Activated T-helper 9 cell treated with anti-CD3 and anti-CD28 coated beads, Interleukin-2, amount 50 U/mL, for 16 hours (primary cell): ENCODE measurements around the gene UCKL1.
A peak's percentile ranks its signal among the peaks of the same experiment; 100 is the strongest.
"Not testable (repeated sequence)": the region's sequence is repeated elsewhere in the genome, so short reads cannot be mapped to it uniquely, and the experiment has no call there.

Source experiments
- DNase-seq: peaks from one replicate; pipeline ENCODE4 v3.0.0-alpha.2; 2020; ENCODE audit warnings: low read depth

The UCKL1 gene

GRCh38 chr20:63919130-63919529 is 37.1 kb downstream of the UCKL1 start:
- no peak for DNase-seq

- no peak for DNase-seq
Measured at GRCh38 chr20:63917811-63918210, 38.4 kb downstream of the UCKL1 start.

- DNase-seq = not testable (repeated sequence)
Measured at GRCh38 chr20:63916371-63916939, 39.8 kb downstream of the UCKL1 start.

DNA sequence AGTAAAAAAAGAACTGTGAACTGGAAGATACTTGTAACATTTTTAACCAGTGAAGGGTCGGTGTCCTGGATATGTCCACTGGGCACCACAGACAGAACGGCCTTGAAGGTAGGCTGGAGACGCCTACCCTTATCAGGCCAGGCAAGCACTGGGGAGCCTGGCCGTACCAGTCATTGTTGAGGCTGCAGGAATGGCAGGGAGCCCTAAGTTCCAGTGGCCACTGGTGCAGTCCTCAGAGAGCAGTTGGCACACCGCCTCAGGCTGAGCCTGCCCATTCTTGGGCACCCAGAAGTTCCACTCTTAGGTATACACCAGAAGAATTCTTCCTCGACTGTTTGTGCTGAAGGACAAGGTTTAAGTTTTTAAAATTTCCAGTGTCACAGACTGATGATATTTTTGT is 40.7 kb downstream of the UCKL1 start:
- DNase-seq = no peak

GRCh38 chr20:63913768-63914167 is 42.4 kb downstream of the UCKL1 start:
- DNase-seq = no peak

GRCh38 chr20:63911176-63911575 is 45.0 kb downstream of the UCKL1 start:
- no peak for DNase-seq

DNA sequence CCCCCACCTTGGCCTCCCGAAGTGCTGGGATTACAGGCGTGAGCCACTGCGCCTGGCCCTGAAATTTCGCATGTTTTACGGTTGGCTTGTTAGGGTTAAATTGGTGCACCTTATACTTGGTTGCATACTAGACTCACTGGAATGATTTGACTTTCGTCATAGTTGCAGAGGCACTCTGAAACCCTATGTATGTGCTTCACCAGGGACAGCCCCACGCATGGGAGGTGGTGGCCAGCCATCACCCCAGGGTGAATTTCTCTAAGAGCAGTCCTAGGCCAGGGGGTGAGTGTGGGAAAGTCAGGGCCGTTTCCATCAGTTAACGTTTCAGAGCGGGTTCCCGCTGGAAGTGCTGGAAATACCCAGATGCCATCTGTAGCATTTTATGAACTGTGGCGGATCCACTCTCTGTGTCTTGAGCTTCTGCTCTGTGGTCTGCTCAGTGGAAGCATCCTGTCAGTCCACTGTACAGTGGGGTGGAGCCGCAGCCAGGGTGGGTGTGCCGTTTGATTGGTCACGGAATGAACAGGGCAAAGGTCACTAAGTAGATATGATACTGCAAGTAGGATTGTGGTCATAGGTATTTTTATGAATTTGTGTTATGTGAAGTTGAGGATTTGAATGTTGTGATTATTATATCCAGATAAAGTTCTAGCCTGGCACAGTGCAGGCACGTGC is 48.1 kb downstream of the UCKL1 start:
- no peak for DNase-seq

DNA sequence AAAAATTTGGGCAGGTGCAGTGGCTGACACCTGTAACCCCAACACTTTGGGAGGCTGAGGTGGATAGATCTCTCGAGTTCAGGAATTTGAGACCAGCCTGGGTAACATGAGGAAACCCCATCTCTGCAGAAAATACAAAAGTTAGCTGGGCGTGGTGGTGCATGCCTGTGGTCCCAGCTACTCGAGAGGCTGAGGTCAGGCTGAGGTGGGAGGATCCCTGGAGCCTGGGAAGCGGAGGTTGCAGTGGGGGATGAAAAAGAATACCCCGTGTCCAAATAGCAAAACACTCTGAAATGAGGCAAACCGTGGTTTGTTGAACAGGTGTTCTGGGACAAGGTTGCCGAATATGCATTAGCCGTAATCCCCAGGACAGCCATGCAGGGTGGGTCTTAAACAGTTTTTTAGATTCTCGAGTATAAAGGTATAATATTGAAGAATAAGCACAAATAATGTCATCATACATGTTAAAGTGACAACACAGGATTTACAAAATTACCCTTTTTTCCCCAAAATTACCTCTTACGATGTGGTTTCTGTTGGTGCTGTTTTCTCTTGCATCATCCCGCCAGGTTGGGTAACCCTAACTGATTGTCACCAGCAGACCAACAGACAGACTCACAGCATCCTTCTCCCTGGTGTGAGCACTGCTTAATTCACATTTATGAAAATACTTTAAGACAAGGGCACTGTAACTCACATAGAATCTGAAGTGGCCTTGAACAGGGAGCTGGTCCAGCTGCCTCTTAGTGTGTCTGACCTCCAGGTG is 52.2 kb downstream of the UCKL1 start:
- no peak for DNase-seq

- no peak for DNase-seq
Measured at GRCh38 chr20:63900413-63900812, 55.8 kb downstream of the UCKL1 start.

- no peak for DNase-seq
Measured at GRCh38 chr20:63898882-63899558, 57.2 kb downstream of the UCKL1 start.

GRCh38 chr20:63897978-63898561 is 58.1 kb downstream of the UCKL1 start:
- no peak for DNase-seq

DNA sequence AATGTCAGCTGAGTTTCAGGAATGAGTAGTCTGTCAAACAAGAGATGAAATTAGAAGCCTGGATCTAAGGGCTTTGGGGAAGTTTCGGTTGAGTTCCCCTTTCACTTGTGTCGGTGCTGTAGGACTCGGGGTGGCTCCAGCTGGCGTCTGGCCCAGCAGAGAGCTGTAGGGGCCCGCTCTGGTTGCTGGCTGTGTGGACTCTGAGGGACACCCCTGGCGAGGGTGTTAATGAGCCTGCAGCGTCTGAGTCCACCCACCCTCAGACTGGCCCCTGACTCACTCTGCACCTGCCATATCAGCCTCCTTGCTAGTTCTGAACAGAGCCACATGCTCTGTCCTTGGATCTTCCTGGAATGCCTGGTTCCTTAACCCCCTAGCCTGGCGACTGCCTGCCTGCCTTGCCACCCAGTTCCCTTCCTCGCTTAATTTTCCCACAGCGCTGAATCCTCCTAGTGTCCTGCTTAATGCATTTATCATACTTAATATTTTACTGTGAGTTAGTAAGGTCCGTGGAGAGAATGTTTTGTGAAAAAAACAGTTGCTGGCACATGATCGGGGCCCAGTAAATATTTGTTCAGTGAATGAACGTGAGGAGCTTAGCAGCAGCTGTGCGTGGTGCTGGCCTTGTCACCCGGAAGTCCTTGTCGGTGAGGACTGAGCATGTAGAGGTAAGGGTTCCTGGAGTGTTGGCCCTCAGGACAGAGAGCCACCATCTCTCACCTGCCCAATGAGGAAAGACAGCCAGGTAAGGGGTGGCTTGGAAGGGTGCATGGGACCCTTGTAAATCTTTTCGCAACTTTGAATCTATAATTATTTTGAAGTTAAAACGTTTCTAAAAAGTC is 59.7 kb downstream of the UCKL1 start:
- DNase-seq = peak; percentile 17

DNA sequence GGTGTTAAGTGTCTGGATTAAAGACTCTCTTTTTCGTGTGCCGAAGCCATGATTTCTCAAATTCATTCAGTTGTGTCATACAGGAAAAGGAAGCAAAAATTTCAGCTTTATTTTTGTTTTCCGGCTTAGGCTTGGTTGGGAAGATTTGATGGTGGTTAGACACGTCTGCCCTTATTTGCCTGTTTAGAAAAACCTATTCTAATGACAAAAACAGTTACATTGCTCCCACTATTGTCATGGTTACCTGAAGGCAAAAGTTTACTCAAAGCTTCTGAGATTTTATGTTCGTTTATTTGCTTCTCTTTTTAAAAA is 60.3 kb downstream of the UCKL1 start:
- no peak for DNase-seq

DNA sequence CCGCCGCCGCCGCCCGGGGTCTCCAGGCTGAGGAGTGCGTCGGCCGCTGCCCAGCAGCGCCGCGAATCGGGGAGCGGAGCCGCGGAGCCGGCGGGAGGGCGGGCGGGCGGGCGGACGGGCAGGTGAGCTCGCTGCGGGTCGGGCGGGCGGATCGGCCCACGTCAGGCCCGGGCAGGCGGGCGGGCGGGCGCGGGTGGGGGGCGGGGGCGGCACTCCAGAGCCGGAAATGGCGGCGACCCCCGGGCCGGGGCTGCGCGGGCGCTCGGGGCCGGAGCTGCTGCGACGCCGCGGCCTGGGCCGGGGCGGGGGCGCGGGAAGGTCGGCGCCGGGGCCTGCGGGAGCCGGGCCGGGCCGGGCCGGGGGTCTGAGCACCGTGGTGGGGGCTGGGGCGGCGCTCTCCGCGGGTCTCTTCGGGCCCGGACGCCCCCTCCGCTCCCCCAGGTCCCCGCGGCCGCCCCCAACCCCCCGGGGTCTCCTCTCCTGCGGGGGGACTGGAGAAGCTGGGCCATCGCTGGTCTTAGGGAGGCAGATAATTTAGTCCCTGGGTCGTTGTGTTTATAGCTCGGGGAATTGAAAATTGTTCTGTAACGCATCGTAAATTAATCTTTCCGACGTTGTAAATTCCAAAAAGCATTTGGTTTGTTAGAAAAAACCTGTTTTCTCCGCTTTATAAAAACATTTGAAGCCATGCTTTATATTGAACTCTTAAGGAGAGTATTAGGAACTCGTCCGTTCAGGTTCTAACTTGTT is 60.8 kb downstream of the UCKL1 start:
- no peak for DNase-seq

- peak; percentile 96 for DNase-seq
Measured at GRCh38 chr20:63894358-63895201, 61.6 kb downstream of the UCKL1 start, which contains the start of gene DNAJC5. DNAJC5 (plus strand) TSS chr20:63895126; CDS start chr20:63928346, 33,220 bp downstream.

GRCh38 chr20:63893999-63894357 is 62.2 kb downstream of the UCKL1 start:
- no peak for DNase-seq

GRCh38 chr20:63892402-63892801 is 63.8 kb downstream of the UCKL1 start:
- no peak for DNase-seq

- DNase-seq = no peak
Measured at GRCh38 chr20:63891061-63892002, 64.9 kb downstream of the UCKL1 start.

- DNase-seq = no peak
Measured at GRCh38 chr20:63890616-63891015, 65.6 kb downstream of the UCKL1 start.
